Posterior cingulate gyrus (tissue), 11 donors: ENCODE results near the gene C5orf63.
A peak's percentile ranks its signal among the peaks of the same experiment; 100 is the strongest.
"Not testable (repeated sequence)": the region's sequence is repeated elsewhere in the genome, so short reads cannot be mapped to it uniquely, and the experiment has no call there.

ENCODE experiments used
- DNase-seq, 10 donors: peaks; one replicate each; pipeline versions ENCODE4 v3.0.0 to v3.0.0-alpha.2; 2020 to 2021; ENCODE audit warnings: mixed read lengths in 3 of 10
- intact Hi-C: fragments of 100-400 bp; cut with DNase I; formaldehyde crosslinking; loops from one replicate; pipeline ENCODE4 v1.15.1; 2023

Gene C5orf63

DNA sequence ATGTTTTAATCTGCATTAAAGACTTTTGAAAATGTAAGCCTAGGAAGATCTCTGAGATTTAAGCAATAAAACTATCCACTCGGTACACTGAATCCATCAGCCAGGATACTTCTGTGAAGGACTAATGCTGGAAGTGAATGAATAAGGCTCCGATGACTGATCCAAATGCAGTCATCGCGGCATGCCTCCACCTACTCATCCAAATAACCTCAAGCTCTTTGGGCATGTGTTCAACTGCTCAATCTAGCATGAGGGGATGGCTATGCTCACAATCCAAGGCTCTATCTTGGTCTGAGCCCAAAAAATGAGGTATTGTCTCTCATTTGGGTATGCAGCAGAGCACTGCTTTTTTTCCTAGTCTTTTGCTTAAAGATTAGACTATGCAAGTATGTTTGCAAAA lies 62.1 kb downstream of the C5orf63 start:
- DNase-seq = peak in 1 of 10 donors; percentile 51
- intact Hi-C loops = no loop called here

DNA sequence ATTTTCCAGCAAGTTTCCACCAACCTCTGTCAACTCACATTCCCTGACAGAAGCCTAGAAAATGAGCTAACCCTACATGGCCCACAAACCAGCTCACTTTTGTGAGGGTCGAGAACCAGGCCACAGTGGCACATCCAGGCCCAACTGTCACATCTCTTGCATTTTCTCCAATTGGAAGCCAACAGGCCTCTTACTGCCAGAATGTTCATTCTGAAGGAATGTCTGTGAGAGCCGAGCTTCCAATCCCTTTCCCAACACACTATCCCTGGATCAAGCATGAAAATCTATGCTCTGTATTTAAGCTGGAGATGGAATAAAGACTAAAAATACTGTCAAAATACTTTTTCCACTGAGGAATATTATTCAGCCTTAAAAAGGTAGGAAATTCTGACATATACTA lies 62.9 kb downstream of the C5orf63 start:
- intact Hi-C loops = no loop called here
- peak in 1 of 10 donors; percentile 29 for DNase-seq

DNA sequence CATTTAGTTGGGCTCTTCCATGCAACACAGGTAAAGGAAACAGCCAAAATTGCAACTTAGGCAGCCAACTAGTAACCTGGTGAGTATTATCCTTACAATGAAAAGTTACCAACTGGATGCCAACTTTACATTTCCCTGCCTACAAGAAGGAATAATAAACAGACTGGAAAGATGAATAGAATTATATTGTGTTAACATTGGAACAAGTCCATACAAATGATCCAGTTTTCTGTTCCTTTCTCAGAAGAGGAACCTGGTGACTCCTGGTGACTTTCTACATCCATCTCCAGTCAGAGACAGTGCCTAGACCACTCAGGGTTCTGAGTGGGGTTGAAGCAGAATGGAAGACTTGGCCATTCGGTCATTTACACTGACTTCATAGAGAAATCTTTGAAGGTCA lies 63.5 kb downstream of the C5orf63 start:
- intact Hi-C loops = no loop called here
- no peak for DNase-seq

GRCh38 chr5:127008300-127008975 lies 64.9 kb downstream of the C5orf63 start:
- DNase-seq = no peak
- intact Hi-C loops = no loop called here

DNA sequence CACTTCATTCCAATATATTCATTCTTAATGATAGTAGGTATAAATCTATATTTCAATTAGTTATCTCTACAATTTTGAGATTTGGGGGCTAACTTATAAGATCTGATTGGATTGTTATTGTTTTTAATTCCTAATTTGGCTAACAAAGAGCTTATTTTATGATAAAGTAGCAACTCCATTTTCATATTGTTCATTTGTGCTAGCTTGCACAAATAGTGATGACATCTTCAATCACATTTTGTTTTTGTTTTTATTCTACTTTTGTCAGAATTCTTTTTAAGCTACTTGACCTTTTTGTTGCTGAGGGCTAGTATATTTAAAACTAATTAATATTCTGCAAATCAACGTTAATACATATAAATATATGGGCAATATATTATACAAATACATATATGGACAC lies 65.8 kb downstream of the C5orf63 start:
- DNase-seq = no peak
- intact Hi-C loops = no loop called here

DNA sequence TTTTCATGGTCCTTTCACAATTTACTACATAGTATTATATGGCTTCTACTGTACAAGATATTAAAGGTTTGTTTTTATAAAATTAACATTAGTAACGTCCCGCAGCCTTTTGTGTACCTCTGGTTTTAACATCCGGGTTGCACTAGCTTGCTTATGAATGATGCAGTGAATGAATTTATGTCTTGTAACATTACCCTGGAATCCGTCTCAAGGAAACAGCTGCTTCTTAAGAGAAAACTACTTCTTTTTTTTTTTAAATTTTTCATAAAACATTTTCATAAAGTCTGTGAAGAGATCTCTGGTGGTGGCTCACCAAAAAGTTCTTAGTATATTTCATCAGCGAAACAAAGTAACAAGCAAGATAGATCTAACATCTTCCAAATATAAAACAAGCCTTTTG lies 66.6 kb downstream of the C5orf63 start:
- intact Hi-C loops = no loop called here
- no peak for DNase-seq

DNA sequence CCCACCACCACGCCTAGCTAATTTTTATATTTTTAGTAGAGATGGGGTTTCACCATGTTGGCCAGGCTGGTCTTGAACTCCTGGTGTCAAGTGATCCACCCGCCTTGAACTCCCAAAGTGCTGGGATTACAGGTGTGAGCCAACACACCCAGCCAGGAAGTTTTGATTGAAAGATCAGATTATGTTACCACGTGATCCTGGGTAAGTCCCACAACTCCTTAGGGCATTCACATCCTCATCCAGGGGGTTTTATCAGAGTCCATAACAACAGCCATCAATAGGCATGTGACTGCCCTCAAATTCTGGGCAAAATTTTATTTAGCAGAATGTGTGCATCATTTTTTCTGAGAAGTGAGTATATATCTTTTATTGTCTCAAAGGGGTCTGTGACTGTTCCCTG lies 68.0 kb downstream of the C5orf63 start:
- intact Hi-C loops, DNase-seq: not testable (repeated sequence)

- intact Hi-C loops = no loop called here
Measured at GRCh38 chr5:127004721-127005120, 68.6 kb downstream of the C5orf63 start.

DNA sequence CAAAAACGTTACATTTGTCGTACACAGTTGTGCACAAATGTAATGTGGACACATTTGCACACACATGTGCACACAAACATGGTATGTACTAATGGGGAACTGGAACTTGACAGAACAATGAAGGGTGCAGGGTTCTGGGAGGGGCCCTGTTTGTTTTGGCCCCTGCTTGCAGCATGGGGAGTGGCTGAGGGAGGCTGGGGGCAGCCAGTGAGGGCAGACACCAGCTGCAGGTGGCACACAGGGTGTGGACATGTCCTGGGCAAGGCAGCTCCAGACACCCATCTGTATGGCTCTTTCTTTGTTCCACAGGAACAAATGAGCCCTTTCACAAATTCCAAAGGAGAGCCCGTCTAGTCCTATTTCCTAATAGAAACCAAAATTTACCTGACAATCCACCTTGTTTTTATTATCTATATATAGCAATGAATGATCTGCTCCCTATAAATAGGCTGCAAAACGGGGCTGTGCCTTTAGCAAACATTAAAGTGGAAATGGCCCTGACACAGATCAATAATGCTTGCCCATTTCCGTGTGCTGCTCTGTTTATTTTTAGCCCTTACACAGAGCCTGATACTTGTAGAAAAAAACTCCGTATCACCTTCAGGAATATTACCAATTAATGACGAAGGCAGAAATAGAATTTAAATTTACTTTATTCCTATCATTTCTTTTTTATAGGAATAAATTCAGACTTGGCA lies 69.4 kb downstream of the C5orf63 start:
- intact Hi-C loops = no loop called here
- DNase-seq = no peak

More at GRCh38 chr5:127004721-127005120, 68.6 kb downstream of the C5orf63 start:
- no peak for DNase-seq

DNA sequence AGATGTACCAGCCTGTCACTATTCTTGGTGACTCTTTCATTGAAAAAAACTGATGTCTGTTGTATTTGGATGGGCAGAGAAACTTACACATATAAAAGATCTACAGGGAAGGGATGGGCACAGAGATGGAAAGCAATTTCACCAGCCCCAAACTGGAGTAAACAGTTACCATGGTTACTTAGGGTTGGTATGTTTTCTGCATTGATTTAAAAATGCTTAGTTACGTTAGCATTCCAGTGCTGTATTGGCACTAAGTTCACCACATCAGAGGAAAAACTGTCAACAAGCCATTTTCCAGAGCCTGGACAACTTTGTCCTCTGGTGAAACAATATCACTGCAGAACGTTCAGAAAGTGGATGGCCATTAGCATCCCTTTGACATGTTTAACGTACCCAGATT lies 70.9 kb downstream of the C5orf63 start:
- intact Hi-C loops = no loop called here
- no peak for DNase-seq

DNA sequence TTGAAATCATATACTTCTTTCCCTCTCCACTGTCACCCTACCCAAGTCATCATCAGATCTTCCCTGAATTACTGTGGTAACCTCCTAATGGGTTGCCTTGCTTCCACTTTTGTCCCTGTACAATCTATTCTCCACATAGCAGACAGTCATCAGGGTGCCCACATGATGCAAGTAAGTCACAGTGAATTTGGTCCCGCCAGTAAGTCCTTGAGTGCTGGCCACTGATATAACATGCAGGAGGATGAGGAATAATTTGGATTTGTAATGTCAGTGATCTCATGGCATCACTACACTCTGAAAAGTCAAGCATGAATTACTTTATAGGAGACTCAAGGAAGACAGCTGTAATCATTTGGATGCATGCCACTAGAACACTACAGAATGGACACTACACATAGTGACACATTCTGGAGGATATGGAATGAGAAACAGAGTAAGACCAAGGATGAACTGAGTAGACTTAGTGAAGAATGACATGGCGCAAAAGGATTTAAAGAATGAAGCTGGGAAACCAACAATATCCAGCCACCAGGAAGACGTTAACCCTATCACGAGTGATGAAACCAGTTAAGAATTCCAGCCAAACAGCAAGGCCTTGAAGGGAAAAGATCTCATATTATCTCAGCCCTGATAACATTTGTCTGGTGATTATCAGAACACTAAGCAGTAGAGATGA lies 71.5 kb downstream of the C5orf63 start:
- no peak for DNase-seq
- intact Hi-C loops = no loop called here
